ENCODE measurements around the gene ABCA6. TPM values are rescaled to one million over a fixed set of nuclear protein-coding genes. Genes with fewer than 3 reads are reported as not detected.

The ABCA6 gene
- total and polyA plus RNA-seq, 2 of the 13 experiments (the other 11 are each of a cell fraction or from before 2014, with no cell fraction given), result 0.05 to 0.11 TPM

GRCh38 chr17:69047368-69048263, 94.1 kb downstream of the ABCA6 start (continued):
- no peak for TF ChIP-seq KDM5A (IDR thresholded peaks at IDR 0.05; ENCODE audit: borderline replicate concordance, low read length)
- 0 out of 2 replicates have a peak, but pooled peaks have one; percentile 47 for TF ChIP-seq ZNF337 (CRISPR knock-in tag; IDR thresholded peaks at IDR 0.05; ENCODE audit: borderline replicate concordance, low read depth)
- TF ChIP-seq ZEB1 (IDR thresholded peaks at IDR 0.05; ENCODE audit: insufficient replicate concordance, low read depth), result peak; percentile 40
- no peak for TF ChIP-seq IRX3 (CRISPR knock-in tag; IDR thresholded peaks at IDR 0.05; ENCODE audit: borderline replicate concordance, low read depth)
- no peak for TF ChIP-seq ZSCAN29 (CRISPR knock-in tag; conservative IDR thresholded peaks at IDR 0.05)
- no peak for TF ChIP-seq IRF9 (CRISPR knock-in tag; IDR thresholded peaks at IDR 0.05; ENCODE audit: borderline replicate concordance)
- TF ChIP-seq THRA (CRISPR knock-in tag; IDR thresholded peaks at IDR 0.05; ENCODE audit: borderline replicate concordance), result peak; percentile 91
- no peak for TF ChIP-seq EED (CRISPR knock-in tag; IDR thresholded peaks at IDR 0.05)
- TF ChIP-seq ZNF264 (CRISPR knock-in tag; IDR thresholded peaks at IDR 0.05), result peak; percentile 75; the same call in 1 of the 2 replicates
- no peak for TF ChIP-seq ZNF263 (CRISPR knock-in tag; IDR thresholded peaks at IDR 0.05)
- TF ChIP-seq TERF1 (CRISPR knock-in tag; IDR thresholded peaks at IDR 0.05), result no peak
- no peak for TF ChIP-seq PAWR (CRISPR knock-in tag; IDR thresholded peaks at IDR 0.05; ENCODE audit: borderline replicate concordance)
- TF ChIP-seq HCFC1 (IDR thresholded peaks at IDR 0.05; ENCODE audit: low read depth, low read length), result no peak
- TF ChIP-seq FOXC1 (CRISPR knock-in tag; IDR thresholded peaks at IDR 0.05; ENCODE audit: borderline replicate concordance), result 0 out of 2 replicates have a peak, but pooled peaks have one; percentile 12
- TF ChIP-seq ZNF414 (CRISPR knock-in tag; IDR thresholded peaks at IDR 0.05), result no peak; the same call in 1 of the 2 replicates
- no peak for TF ChIP-seq ZNF563 (CRISPR knock-in tag; IDR thresholded peaks at IDR 0.05)
- TF ChIP-seq RXRA (CRISPR knock-in tag; IDR thresholded peaks at IDR 0.05), result peak; percentile 81; the same call in 1 of the 2 replicates
- no peak for TF ChIP-seq ZNF484 (CRISPR knock-in tag; IDR thresholded peaks at IDR 0.05; ENCODE audit: borderline replicate concordance, low read depth)
- TF ChIP-seq ZNF747 (CRISPR knock-in tag; IDR thresholded peaks at IDR 0.05; ENCODE audit: borderline replicate concordance), result no peak
- no peak for TF ChIP-seq MXD3 (CRISPR knock-in tag; IDR thresholded peaks at IDR 0.05)
- peak; percentile 83 for TF ChIP-seq ZNF614 (CRISPR knock-in tag; IDR thresholded peaks at IDR 0.05; ENCODE audit: borderline replicate concordance)
- TF ChIP-seq NFKB2 (CRISPR knock-in tag; IDR thresholded peaks at IDR 0.05; ENCODE audit: borderline replicate concordance), result no peak
- TF ChIP-seq NFKBIZ (CRISPR knock-in tag; IDR thresholded peaks at IDR 0.05), result peak; percentile 97
- TF ChIP-seq HOXD1 (CRISPR knock-in tag; IDR thresholded peaks at IDR 0.05), result peak; percentile 100
- no peak for TF ChIP-seq NFRKB (IDR thresholded peaks at IDR 0.05)
- TF ChIP-seq ISX (CRISPR knock-in tag; conservative IDR thresholded peaks at IDR 0.05), result peak; percentile 54; the same call in 1 of the 2 replicates

All from HepG2 (cell line).